ENCODE measurements around the gene SAMD4A. TPM values are rescaled to one million over a fixed set of nuclear protein-coding genes. Genes with fewer than 3 reads are reported as not detected.

SAMD4A gene
- total RNA-seq, 1 experiment from 2014 or later = 18.3 TPM

- H3K27ac ChIP-seq = no peak overlapping the region
- no peak overlapping the region for H2AFZ ChIP-seq
- no peaks in the 10 kb centered on the region for H3K27me3 ChIP-seq (ENCODE audit: insufficient read depth, low read depth)
- H3K4me3 ChIP-seq = no peak overlapping the region
- no peaks in the 10 kb centered on the region for H3K4me1 ChIP-seq (replicated peaks; ENCODE audit: insufficient read depth)
- no TSS peak for BruUV-seq (replicated peaks)
- ChIA-PET CTCF (no interaction called here), POLR2A (ENCODE audit: unreplicated experiment) (no interaction called here)
- no peaks in the 10 kb centered on the region for H3K9me2 ChIP-seq (ENCODE audit: insufficient read depth)
- H3K9me3 ChIP-seq (ENCODE audit: insufficient read depth, low read depth) = no peaks in the 10 kb centered on the region
- TF ChIP-seq CTCF (conservative IDR thresholded peaks at IDR 0.05) (no peak), EZH2 (IDR thresholded peaks at IDR 0.05; ENCODE audit: low read depth) (no peak)
- H3K79me2 ChIP-seq (ENCODE audit: low read depth) = 0 out of 2 replicates have a peak, but pooled peaks cover 3% of the 10 kb centered on the region
- no peak for DNase-seq
- H3K4me2 ChIP-seq = no peak overlapping the region
- H4K20me1 ChIP-seq (ENCODE audit: insufficient read depth) = no peaks in the 10 kb centered on the region
- intact Hi-C loops (cut with micrococcal nuclease; ENCODE audit: unreplicated experiment) = no loop called here
- no peaks in the 10 kb centered on the region for H3F3A ChIP-seq (ENCODE audit: insufficient read depth, low read depth)
- no peaks in the 10 kb centered on the region for H3K36me3 ChIP-seq (ENCODE audit: low read depth)
Observed at GRCh38 chr14:54715239-54715638, 148.3 kb downstream of the SAMD4A start.

GRCh38 chr14:54715811-54716210, 148.9 kb downstream of the SAMD4A start:
- intact Hi-C loops (cut with micrococcal nuclease; ENCODE audit: unreplicated experiment) = no loop called here
- Histone ChIP-seq H3K27me3 (ENCODE audit: insufficient read depth, low read depth) (no peaks in the 10 kb centered on the region), H3K79me2 (ENCODE audit: low read depth) (0 out of 2 replicates have a peak, but pooled peaks cover 3% of the 10 kb centered on the region), H3K4me3 (no peak overlapping the region), H3K36me3 (ENCODE audit: low read depth) (no peaks in the 10 kb centered on the region), H2AFZ (no peak overlapping the region), H3K9me3 (ENCODE audit: insufficient read depth, low read depth) (no peaks in the 10 kb centered on the region), H3F3A (ENCODE audit: insufficient read depth, low read depth) (no peaks in the 10 kb centered on the region), H4K20me1 (ENCODE audit: insufficient read depth) (no peaks in the 10 kb centered on the region), H3K4me1 (replicated peaks; ENCODE audit: insufficient read depth) (no peaks in the 10 kb centered on the region), H3K27ac (no peak overlapping the region), H3K9me2 (ENCODE audit: insufficient read depth) (no peaks in the 10 kb centered on the region), H3K4me2 (no peak overlapping the region)
- TF ChIP-seq CTCF (conservative IDR thresholded peaks at IDR 0.05) (no peak), EZH2 (IDR thresholded peaks at IDR 0.05; ENCODE audit: low read depth) (no peak)
- no TSS peak for BruUV-seq (replicated peaks)
- POLR2A ChIA-PET (ENCODE audit: unreplicated experiment) = no interaction called here
- no peak for DNase-seq
- CTCF ChIA-PET = no interaction called here

GRCh38 chr14:54716862-54717261, 149.9 kb downstream of the SAMD4A start:
- no peak overlapping the region for H2AFZ ChIP-seq
- H3K4me2 ChIP-seq = no peak overlapping the region
- H3K27me3 ChIP-seq (ENCODE audit: insufficient read depth, low read depth) = no peaks in the 10 kb centered on the region
- intact Hi-C loops (cut with micrococcal nuclease; ENCODE audit: unreplicated experiment) = no loop called here
- POLR2A ChIA-PET (ENCODE audit: unreplicated experiment) = no interaction called here
- H3F3A ChIP-seq (ENCODE audit: insufficient read depth, low read depth) = no peaks in the 10 kb centered on the region
- H3K4me3 ChIP-seq = no peak overlapping the region
- no peaks in the 10 kb centered on the region for H3K36me3 ChIP-seq (ENCODE audit: low read depth)
- CTCF ChIA-PET = no interaction called here
- no peaks in the 10 kb centered on the region for H3K9me3 ChIP-seq (ENCODE audit: insufficient read depth, low read depth)
- BruUV-seq (replicated peaks) = no TSS peak
- no peak for DNase-seq
- H3K4me1 ChIP-seq (replicated peaks; ENCODE audit: insufficient read depth) = no peaks in the 10 kb centered on the region
- 0 out of 2 replicates have a peak, but pooled peaks cover 3% of the 10 kb centered on the region for H3K79me2 ChIP-seq (ENCODE audit: low read depth)
- H4K20me1 ChIP-seq (ENCODE audit: insufficient read depth) = no peaks in the 10 kb centered on the region
- H3K27ac ChIP-seq = no peak overlapping the region
- TF ChIP-seq EZH2 (IDR thresholded peaks at IDR 0.05; ENCODE audit: low read depth) = no peak
- no peak for TF ChIP-seq CTCF (conservative IDR thresholded peaks at IDR 0.05)
- no peaks in the 10 kb centered on the region for H3K9me2 ChIP-seq (ENCODE audit: insufficient read depth)

All from PC-9 (cell line).